GM21367 (cell line): ENCODE data around the gene OARD1.
"Not testable (repeated sequence)": the region's sequence is repeated elsewhere in the genome, so short reads cannot be mapped to it uniquely, and the experiment has no call there.

Source experiments
- ATAC-seq: cut with Tn5 transposase; IDR thresholded peaks from one replicate; pipeline ENCODE4 v1.9.1; 2021; ENCODE audit not compliant: unreplicated experiment

Gene OARD1

GRCh38 chr6:41028561-41029412, 43.4 kb downstream of the OARD1 start:
- ATAC-seq = peak; percentile 29

- peak; percentile 82 for ATAC-seq
Observed at GRCh38 chr6:41027799-41028560, 44.2 kb downstream of the OARD1 start.

GRCh38 chr6:41027241-41027640, 44.9 kb downstream of the OARD1 start:
- no peak for ATAC-seq

- no peak for ATAC-seq
Observed at GRCh38 chr6:41025966-41026530, 46.1 kb downstream of the OARD1 start.

- no peak for ATAC-seq
Observed at GRCh38 chr6:41023114-41023513, 49.0 kb downstream of the OARD1 start.

GRCh38 chr6:41022294-41022693, 49.9 kb downstream of the OARD1 start:
- ATAC-seq = no peak

GRCh38 chr6:41021832-41022231, 50.3 kb downstream of the OARD1 start:
- ATAC-seq = no peak

GRCh38 chr6:41017663-41018062, 54.5 kb downstream of the OARD1 start:
- ATAC-seq = no peak

GRCh38 chr6:41015860-41016259, 56.3 kb downstream of the OARD1 start:
- not testable (repeated sequence) for ATAC-seq

GRCh38 chr6:41014780-41015179, 57.4 kb downstream of the OARD1 start:
- ATAC-seq = no peak
